Memory B cell (primary cell): ENCODE data around the gene ADK.
"Not testable (repeated sequence)": the region's sequence is repeated elsewhere in the genome, so short reads cannot be mapped to it uniquely, and the experiment has no call there.

Experiments used
- ATAC-seq: fragments of 150-1000 bp; cut with Tn5 transposase; 2 replicates; pipeline ENCODE4 v1.10.0; 2021; ENCODE audit warnings: low read depth, mild to moderate bottlenecking, moderate library complexity
- DNase-seq, 2 donors: peaks; one replicate each; pipeline ENCODE4 v3.0.0; 2022; ENCODE audit warnings: low spot score in 2 of 2
- H3K27ac Mint-ChIP-seq: one replicate; pipeline ENCODE4 v1.8.0; 2022; ENCODE audit warnings: mild to moderate bottlenecking, moderate library complexity, mixed read lengths
- H3K27me3 Mint-ChIP-seq: one replicate; pipeline ENCODE4 v1.8.0; 2022; ENCODE audit warnings: mixed read lengths
- H3K36me3 Mint-ChIP-seq: one replicate; pipeline ENCODE4 v1.8.0; 2022; ENCODE audit warnings: mild to moderate bottlenecking, mixed read lengths
- H3K4me1 Mint-ChIP-seq: one replicate; pipeline ENCODE4 v1.8.0; 2022; ENCODE audit warnings: mixed read lengths
- H3K4me3 Mint-ChIP-seq: one replicate; pipeline ENCODE4 v1.8.0; 2022; ENCODE audit warnings: mild to moderate bottlenecking, moderate library complexity, mixed read lengths
- H3K9me3 Mint-ChIP-seq: one replicate; pipeline ENCODE4 v1.8.0; 2022; ENCODE audit warnings: mixed read lengths

Gene ADK

DNA sequence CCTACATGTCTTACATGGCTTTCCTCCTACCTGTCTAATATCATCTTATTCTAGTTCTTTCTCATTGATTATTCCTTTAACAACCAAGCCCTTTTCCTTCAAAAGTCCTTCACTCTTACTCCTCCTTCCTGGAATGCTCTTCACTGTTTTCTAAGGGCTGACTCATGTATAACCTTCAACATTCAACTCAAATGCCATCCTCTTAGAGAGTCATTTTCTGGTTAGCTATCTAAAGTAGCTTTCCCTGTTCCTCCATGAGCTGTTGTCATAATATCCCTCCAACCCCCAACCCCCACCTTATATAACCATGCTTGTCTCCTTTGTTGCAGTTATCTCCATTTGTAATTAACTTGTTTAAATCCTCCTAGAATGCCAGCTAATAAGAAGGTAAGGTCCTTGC is 286.8 kb downstream of the ADK start:
- peaks cover 13% of the 10 kb centered on the region for H3K36me3 Mint-ChIP-seq
- no peaks in the 10 kb centered on the region for H3K27me3 Mint-ChIP-seq
- no peaks in the 10 kb centered on the region for H3K9me3 Mint-ChIP-seq
- H3K27ac Mint-ChIP-seq: no peak overlapping the region
- ATAC-seq (no peak), DNase-seq (no peak)
- H3K4me3 Mint-ChIP-seq: no peak overlapping the region
- H3K4me1 Mint-ChIP-seq: no peaks in the 10 kb centered on the region

DNA sequence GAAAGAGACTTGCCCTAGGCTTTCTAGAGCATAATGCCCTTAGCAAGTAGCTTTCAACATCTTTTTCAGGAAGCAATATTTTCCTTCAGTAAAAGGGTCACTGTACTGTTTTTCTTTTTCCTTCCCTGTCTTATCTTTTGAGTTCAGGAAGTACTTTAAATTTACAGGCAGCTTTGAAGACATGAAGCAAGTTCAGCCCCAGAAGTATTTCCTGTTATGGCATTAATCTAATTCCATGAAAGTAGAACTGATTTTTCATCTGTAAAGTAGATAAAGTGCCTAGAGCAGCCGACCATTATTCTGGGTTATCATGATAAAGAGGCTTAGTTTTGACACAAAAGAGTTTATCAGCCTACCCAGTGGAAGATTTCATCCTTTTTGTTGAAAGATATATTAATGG is 288.2 kb downstream of the ADK start:
- Mint-ChIP-seq H3K9me3 (no peaks in the 10 kb centered on the region), H3K4me3 (no peak overlapping the region), H3K27ac (no peak overlapping the region), H3K36me3 (peaks cover 10% of the 10 kb centered on the region), H3K4me1 (peaks cover 3% of the 10 kb centered on the region), H3K27me3 (no peaks in the 10 kb centered on the region)
- ATAC-seq (no peak), DNase-seq (no peak)

DNA sequence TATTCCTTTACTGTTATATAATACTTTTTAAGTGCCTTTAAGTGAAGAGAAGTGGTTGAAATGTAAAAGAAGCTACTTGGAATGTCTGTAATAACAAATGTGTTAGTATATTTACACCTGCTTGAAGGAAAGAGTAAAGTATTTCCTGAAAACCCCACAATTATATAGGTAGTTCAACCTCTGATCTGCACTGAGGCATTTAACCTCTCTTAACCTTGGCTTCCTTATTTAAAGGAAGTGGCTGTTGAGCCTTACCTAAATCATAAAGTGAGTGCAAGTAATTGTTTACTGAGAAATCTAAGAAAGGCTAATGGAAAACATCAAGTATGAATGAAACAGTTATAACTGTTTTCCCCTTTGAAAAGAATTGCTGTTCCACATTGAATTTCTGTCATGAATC is 294.5 kb downstream of the ADK start:
- no peak overlapping the region for H3K4me3 Mint-ChIP-seq
- H3K36me3 Mint-ChIP-seq: peaks cover 3% of the 10 kb centered on the region
- ATAC-seq: no peak
- H3K27me3 Mint-ChIP-seq: no peaks in the 10 kb centered on the region
- DNase-seq: no peak
- no peak overlapping the region for H3K27ac Mint-ChIP-seq
- no peaks in the 10 kb centered on the region for H3K9me3 Mint-ChIP-seq
- H3K4me1 Mint-ChIP-seq: peaks cover 3% of the 10 kb centered on the region

DNA sequence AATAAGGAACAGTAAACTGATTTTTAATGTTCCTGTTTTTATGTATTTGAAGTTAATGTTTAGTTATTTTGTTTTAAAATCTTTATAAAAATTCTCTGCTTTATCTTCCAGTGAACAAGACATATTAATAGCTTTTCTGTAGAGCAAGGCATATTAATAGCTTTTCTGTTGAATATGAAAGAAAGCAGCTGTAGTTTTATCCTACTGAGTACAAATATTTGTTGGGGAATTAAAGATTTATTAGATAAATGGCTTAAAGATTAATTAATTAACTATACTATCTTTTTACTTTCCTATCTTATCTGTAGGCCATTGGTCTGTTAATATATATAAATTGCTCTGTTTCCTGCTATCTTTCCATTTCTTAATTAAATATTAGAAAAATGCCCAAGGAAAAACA is 299.6 kb downstream of the ADK start:
- no peaks in the 10 kb centered on the region for H3K27me3 Mint-ChIP-seq
- H3K4me3 Mint-ChIP-seq: no peak overlapping the region
- no peak overlapping the region for H3K27ac Mint-ChIP-seq
- H3K9me3 Mint-ChIP-seq: peaks cover 2% of the 10 kb centered on the region
- H3K4me1 Mint-ChIP-seq: no peaks in the 10 kb centered on the region
- ATAC-seq (no peak), DNase-seq (no peak)
- H3K36me3 Mint-ChIP-seq: peaks cover 17% of the 10 kb centered on the region

DNA sequence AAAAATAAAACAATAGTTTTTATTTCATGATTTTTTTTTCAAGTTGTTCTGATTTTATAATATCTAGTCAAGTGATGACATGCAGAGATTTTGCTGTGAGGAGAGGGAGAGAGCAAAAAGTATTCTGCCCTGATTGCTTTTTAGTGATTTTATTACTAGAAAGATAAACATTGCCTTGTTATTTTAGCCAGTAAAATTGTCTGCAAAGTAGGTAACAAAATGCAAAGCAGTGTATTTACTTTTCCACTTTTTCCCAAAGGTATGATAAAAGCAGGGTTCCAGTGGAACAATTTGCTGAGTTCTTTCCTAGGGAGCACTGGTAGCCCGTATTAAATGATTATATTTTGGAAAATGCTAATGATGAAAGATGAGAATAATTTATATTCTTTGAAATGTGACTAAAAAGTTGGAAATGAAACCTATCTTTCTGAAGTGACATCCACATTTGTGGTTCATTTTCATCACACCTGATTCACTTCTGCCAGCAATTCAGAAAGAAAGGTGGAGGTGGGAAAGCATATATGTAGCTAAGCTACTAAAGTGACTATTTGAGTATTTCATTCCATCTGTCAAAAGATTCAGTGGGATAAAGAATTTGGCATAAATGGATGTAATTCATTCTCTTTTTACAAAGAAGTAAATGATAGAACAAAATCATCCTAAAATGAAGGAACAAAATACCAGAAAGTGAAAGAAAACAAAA is 300.3 kb downstream of the ADK start:
- ATAC-seq: no peak
- no peak for DNase-seq
- Mint-ChIP-seq H3K36me3 (peaks cover 19% of the 10 kb centered on the region), H3K4me3 (no peak overlapping the region), H3K27me3 (no peaks in the 10 kb centered on the region), H3K4me1 (no peaks in the 10 kb centered on the region), H3K9me3 (peaks cover 4% of the 10 kb centered on the region), H3K27ac (peak overlapping the region; percentile 69)

DNA sequence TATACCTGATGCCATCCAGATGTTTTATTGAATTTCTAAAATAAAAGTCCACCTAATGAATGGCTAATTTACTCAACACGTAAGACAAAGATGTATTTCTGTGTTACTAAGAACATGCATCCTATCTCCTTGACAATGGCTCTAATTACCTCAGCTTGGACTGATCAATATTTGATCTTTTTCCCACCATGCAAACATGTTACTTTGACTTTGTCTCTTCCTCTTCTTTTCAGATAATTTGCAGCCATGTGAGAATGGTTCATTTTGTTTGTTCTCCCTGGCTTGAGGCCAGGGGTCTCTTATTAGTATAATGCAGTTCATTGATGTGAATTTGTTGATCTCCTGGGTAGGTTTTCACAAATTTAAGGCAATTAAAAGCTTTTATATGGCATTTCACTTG is 302.1 kb downstream of the ADK start:
- Mint-ChIP-seq H3K27ac (no peak overlapping the region), H3K27me3 (no peaks in the 10 kb centered on the region)
- ATAC-seq: no peak

DNA sequence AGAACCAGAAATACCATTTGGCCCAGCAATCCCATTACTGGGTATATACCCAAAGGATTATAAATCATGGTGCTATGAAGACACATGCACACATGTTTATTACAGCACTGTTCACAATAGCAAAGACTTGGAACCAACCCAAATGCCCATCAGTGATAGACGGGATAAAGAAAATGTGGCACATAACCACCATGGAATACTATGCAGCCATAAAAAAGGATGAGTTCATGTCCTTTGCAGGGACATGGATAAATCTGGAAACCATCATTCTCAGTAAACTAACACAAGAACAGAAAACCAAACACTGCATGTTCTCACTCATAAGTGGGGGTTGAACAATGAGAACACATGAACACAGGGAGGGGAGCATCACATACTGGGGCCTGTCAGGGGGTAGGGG is 306.5 kb downstream of the ADK start:
- H3K4me3 Mint-ChIP-seq, H3K27me3 Mint-ChIP-seq, H3K9me3 Mint-ChIP-seq, H3K4me1 Mint-ChIP-seq, ATAC-seq, DNase-seq, H3K27ac Mint-ChIP-seq: not testable (repeated sequence)
- peaks cover 24% of the 10 kb centered on the region for H3K36me3 Mint-ChIP-seq

More for the DNA sequence above, 302.1 kb downstream of the ADK start:
- no peak overlapping the region for H3K4me3 Mint-ChIP-seq
- H3K36me3 Mint-ChIP-seq: peaks cover 25% of the 10 kb centered on the region
- peaks cover 7% of the 10 kb centered on the region for H3K9me3 Mint-ChIP-seq
- no peaks in the 10 kb centered on the region for H3K4me1 Mint-ChIP-seq
- no peak for DNase-seq

DNA sequence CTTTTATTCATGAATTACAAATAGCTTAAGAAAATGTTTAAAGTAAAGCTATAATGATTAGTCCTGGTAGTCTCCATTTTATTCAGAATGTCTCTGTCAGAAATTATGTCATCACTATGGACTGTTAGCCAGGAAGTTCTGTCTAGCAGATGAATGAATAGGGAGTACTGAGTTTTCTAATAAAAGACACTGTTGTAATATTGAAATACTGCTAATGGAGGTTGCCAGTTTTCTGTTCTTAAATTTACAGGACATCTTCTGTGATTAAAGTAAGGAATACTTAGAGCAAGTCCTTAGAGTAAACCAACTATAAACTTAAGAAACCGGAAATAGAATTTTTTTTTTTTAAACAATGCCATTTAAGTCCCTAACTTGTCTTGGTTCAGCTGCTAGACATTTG is 309.8 kb downstream of the ADK start:
- no peak for DNase-seq
- H3K36me3 Mint-ChIP-seq: peaks cover 13% of the 10 kb centered on the region
- peaks cover 5% of the 10 kb centered on the region for H3K9me3 Mint-ChIP-seq
- H3K27ac Mint-ChIP-seq: no peak overlapping the region
- no peak for ATAC-seq
- H3K4me3 Mint-ChIP-seq: no peak overlapping the region
- H3K4me1 Mint-ChIP-seq: no peaks in the 10 kb centered on the region
- no peaks in the 10 kb centered on the region for H3K27me3 Mint-ChIP-seq

DNA sequence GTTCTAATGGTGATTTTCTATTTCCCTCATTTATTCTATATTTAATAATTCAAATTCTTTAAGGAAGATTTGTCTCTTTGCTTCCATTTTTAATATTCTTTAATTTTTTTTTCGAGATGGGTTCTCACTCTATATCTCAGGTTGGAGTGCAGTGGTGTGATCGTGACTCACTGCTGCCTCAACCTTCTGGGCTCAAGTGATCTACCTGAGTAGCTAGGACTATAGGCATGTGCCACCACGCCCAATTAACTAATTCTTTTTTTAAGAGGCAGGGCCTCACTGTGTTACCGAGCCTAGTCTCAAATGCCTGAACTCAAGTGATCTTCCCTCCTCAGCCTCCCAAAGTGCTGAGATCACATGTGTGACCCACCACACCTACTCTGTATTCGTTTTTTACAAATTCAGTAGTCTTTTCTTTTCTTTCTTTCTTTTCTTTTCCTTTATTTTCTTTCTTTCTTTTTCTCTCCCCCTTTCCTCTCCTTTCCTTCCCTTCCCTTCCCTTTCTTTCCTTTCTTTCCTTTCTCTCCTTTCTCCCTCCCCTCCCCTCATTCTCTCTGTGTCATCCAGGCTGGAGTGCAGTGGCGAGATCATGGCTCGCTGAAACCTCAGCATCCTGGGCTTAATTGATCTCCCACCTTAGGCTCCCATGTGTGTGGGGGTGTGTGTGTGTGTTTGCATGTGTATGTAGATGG is 323.1 kb downstream of the ADK start:
- no peaks in the 10 kb centered on the region for H3K27me3 Mint-ChIP-seq
- peak overlapping the region; percentile 26 for H3K27ac Mint-ChIP-seq
- no peak for DNase-seq
- H3K4me1 Mint-ChIP-seq: peaks cover 2% of the 10 kb centered on the region
- no peak overlapping the region for H3K4me3 Mint-ChIP-seq
- H3K36me3 Mint-ChIP-seq: peaks cover 31% of the 10 kb centered on the region
- H3K9me3 Mint-ChIP-seq: no peaks in the 10 kb centered on the region
- no peak for ATAC-seq

DNA sequence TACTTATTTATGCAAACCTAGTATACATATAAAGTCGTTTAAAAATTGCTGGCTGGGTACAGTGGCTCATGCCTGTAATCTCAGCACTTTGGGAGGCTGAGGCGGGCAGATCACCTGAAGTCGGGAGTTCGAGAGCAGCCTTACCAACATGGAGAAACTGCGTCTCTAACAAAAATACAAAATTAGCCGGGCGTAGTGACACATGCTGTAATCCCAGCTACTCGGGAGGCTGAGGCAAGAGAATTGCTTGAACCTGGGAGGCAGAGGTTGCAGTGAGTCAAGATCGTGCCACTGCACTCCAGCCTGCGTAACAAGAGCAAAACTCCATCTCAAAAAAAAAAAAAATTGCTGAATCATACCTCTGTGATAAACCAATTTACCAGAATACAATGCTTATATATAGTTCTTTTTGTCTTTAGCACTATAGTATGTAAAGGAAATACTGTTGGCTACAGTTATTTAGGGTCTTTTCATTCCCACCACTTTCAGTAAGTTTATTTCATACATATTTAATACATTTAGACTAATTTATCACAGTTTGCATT is 325.2 kb downstream of the ADK start:
- not testable (repeated sequence) for H3K4me3 Mint-ChIP-seq, H3K4me1 Mint-ChIP-seq, DNase-seq, H3K27ac Mint-ChIP-seq, ATAC-seq, H3K27me3 Mint-ChIP-seq, H3K9me3 Mint-ChIP-seq
- H3K36me3 Mint-ChIP-seq: peaks cover 34% of the 10 kb centered on the region

DNA sequence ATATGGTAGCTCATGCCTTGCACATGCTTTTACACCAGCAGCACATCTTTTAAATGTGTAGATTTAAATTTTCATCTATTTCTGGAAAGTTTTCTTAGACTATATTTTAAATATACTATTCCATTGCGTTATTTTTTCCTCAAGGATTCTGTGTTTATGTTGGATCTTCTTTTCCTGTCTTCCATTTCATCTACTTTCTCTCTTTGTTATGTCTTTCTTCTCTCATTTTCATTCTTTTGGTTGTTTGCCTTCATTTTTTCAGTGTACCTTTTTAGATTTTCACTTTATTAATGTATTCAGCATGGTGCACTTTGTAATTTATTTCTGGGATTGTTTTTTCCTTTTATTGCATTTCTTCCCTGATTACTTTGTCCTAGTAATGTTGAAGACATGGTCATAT is 329.8 kb downstream of the ADK start:
- no peak for ATAC-seq
- no peak for DNase-seq
- Mint-ChIP-seq H3K36me3 (peaks cover 46% of the 10 kb centered on the region), H3K27ac (no peak overlapping the region), H3K4me3 (no peak overlapping the region), H3K4me1 (peaks cover 11% of the 10 kb centered on the region), H3K9me3 (peaks cover 9% of the 10 kb centered on the region), H3K27me3 (no peaks in the 10 kb centered on the region)

DNA sequence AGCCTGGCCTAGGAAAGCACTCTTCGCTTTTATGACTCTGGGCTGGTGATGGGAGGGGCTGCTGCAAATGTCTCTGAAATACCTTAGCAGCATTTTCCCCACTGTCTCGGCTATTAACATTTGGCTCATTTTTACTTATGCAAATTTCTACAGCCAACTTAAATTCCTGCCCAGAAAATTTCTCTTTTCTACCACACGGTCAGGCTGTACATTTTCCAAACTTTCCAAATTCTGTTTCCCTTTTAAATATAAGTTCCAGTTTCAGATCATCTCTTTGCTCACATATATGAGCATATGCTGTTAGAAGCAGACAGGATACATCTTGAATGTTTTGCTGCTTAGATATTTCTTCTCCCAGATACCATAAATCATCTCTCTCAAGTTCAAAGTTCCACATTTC is 332.3 kb downstream of the ADK start:
- DNase-seq: no peak
- Mint-ChIP-seq H3K4me1 (peaks cover 13% of the 10 kb centered on the region), H3K4me3 (no peak overlapping the region), H3K36me3 (peaks cover 47% of the 10 kb centered on the region), H3K27me3 (no peaks in the 10 kb centered on the region), H3K27ac (no peak overlapping the region), H3K9me3 (peaks cover 9% of the 10 kb centered on the region)
- no peak for ATAC-seq

DNA sequence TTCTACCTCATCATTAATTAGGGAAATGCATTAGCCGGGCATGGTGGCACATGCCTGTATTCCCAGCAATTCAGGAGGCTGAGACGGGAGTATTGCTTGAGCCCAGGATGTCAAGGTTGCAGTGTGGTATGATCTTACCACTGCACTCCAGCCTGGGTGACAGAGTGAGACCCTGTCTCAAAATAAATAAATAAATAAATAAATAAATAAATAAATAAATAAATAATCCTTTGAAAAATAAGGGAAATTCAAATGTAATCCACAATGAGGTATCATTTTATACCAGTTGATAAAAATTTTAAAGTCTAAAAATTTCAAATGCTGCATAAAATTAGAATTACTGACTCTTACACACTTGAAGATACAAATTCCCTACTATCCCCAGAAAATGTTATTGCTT is 334.3 kb downstream of the ADK start:
- no peak for ATAC-seq
- Mint-ChIP-seq H3K27me3 (no peaks in the 10 kb centered on the region), H3K27ac (no peak overlapping the region), H3K4me3 (no peak overlapping the region), H3K4me1 (peaks cover 11% of the 10 kb centered on the region), H3K9me3 (peaks cover 9% of the 10 kb centered on the region), H3K36me3 (peaks cover 40% of the 10 kb centered on the region)
- no peak for DNase-seq

DNA sequence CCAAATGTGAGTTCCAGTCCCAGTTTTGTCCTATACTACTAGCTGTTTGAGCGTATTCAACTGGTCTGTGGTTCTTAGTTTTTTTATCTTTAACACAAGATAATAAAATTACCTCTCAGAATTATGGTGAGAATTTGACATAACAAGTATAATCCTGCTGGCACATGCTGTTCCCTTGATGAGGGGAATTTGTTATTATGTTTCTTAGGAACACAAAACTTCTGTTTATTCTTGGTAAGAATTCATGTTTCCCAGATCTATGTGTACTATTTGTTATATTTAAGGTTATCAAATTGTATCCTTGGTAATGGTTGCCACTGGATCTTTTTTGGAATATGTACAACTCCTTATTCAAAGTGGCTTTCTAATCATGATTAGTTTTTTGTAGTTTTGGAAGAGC is 335.6 kb downstream of the ADK start:
- H3K4me1 Mint-ChIP-seq: peaks cover 7% of the 10 kb centered on the region
- ATAC-seq: no peak
- H3K36me3 Mint-ChIP-seq: peaks cover 32% of the 10 kb centered on the region
- peaks cover 6% of the 10 kb centered on the region for H3K9me3 Mint-ChIP-seq
- H3K4me3 Mint-ChIP-seq: no peak overlapping the region
- DNase-seq: no peak
- H3K27me3 Mint-ChIP-seq: no peaks in the 10 kb centered on the region
- H3K27ac Mint-ChIP-seq: no peak overlapping the region

DNA sequence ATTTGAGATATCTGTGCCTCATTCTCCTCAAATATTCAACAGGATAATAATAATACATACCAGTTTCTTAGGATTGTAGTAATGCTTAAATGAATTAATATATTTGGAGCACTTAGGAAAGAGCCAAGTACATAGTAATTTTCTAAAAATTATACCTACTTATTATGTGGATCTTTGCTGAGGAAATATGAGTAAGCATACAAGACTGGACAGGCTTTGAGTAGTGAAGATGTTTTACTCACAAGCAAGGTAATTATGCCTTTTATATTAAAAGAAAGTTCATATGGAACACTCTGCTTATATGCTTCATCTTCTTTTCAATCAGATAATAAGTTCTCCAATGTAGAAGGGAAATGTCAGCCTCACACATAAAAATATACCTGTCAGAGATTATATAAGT is 337.9 kb downstream of the ADK start:
- H3K27me3 Mint-ChIP-seq: no peaks in the 10 kb centered on the region
- no peak overlapping the region for H3K27ac Mint-ChIP-seq
- ATAC-seq: no peak
- no peak overlapping the region for H3K4me3 Mint-ChIP-seq
- H3K4me1 Mint-ChIP-seq: peaks cover 2% of the 10 kb centered on the region
- peaks cover 13% of the 10 kb centered on the region for H3K36me3 Mint-ChIP-seq
- no peak for DNase-seq
- H3K9me3 Mint-ChIP-seq: no peaks in the 10 kb centered on the region
